HG02938 (cell line): Measurements from ENCODE around the gene EBF4.
"Not testable (repeated sequence)": the region's sequence is repeated elsewhere in the genome, so short reads cannot be mapped to it uniquely, and the experiment has no call there.

Experiments used
- ATAC-seq: cut with Tn5 transposase; IDR thresholded peaks from one replicate; pipeline ENCODE4 v1.9.1; 2021; ENCODE audit warnings: mild to moderate bottlenecking, moderate library complexity; ENCODE audit not compliant: unreplicated experiment

Gene EBF4

GRCh38 chr20:2671977-2672376, 20.6 kb upstream of the EBF4 start:
- ATAC-seq = no peak

- ATAC-seq = no peak
Measured at GRCh38 chr20:2672446-2672845, 20.1 kb upstream of the EBF4 start.

- no peak for ATAC-seq
Measured at GRCh38 chr20:2673453-2673852, 19.1 kb upstream of the EBF4 start.

GRCh38 chr20:2680046-2680445, 12.5 kb upstream of the EBF4 start:
- ATAC-seq = no peak

GRCh38 chr20:2682040-2682439, 10.5 kb upstream of the EBF4 start:
- not testable (repeated sequence) for ATAC-seq

GRCh38 chr20:2684817-2685216, 7.8 kb upstream of the EBF4 start:
- not testable (repeated sequence) for ATAC-seq

GRCh38 chr20:2687514-2687913, 5.1 kb upstream of the EBF4 start:
- no peak for ATAC-seq

- ATAC-seq = no peak
Measured at GRCh38 chr20:2688041-2688591, 4.5 kb upstream of the EBF4 start.

- no peak for ATAC-seq
Measured at GRCh38 chr20:2690213-2690612, 2.4 kb upstream of the EBF4 start.

- ATAC-seq = no peak
Measured at GRCh38 chr20:2690718-2691117, 1.9 kb upstream of the EBF4 start.

- no peak for ATAC-seq
Measured at GRCh38 chr20:2691127-2691526, 1.5 kb upstream of the EBF4 start.

GRCh38 chr20:2691663-2692035, 931 bp upstream of the EBF4 start:
- ATAC-seq = no peak

GRCh38 chr20:2692886-2693285, 306 bp downstream of the EBF4 start:
- no peak for ATAC-seq

- ATAC-seq = no peak
Measured at GRCh38 chr20:2693286-2694007, 867 bp downstream of the EBF4 start.

- ATAC-seq = no peak
Measured at GRCh38 chr20:2694008-2694471, 1.5 kb downstream of the EBF4 start.

- no peak for ATAC-seq
Measured at GRCh38 chr20:2694519-2694918, 1.9 kb downstream of the EBF4 start.

- ATAC-seq = no peak
Measured at GRCh38 chr20:2695206-2695983, 2.8 kb downstream of the EBF4 start.

- not testable (repeated sequence) for ATAC-seq
Measured at GRCh38 chr20:2695984-2696525, 3.5 kb downstream of the EBF4 start.

- ATAC-seq = no peak
Measured at GRCh38 chr20:2696646-2697045, 4.1 kb downstream of the EBF4 start.

GRCh38 chr20:2697768-2698167, 5.2 kb downstream of the EBF4 start:
- ATAC-seq = no peak

- no peak for ATAC-seq
Measured at GRCh38 chr20:2698186-2698817, 5.7 kb downstream of the EBF4 start.
